HG02870 (cell line): ENCODE results near the gene CALN1.
"Not testable (repeated sequence)": the region's sequence is repeated elsewhere in the genome, so short reads cannot be mapped to it uniquely, and the experiment has no call there.

Experiments
- ATAC-seq: cut with Tn5 transposase; IDR thresholded peaks from one replicate; pipeline ENCODE4 v1.9.1; 2021; ENCODE audit warnings: mild to moderate bottlenecking, moderate library complexity; ENCODE audit not compliant: unreplicated experiment

Gene CALN1

GRCh38 chr7:71769326-71769725, 642.8 kb downstream of the CALN1 start:
- no peak for ATAC-seq

DNA sequence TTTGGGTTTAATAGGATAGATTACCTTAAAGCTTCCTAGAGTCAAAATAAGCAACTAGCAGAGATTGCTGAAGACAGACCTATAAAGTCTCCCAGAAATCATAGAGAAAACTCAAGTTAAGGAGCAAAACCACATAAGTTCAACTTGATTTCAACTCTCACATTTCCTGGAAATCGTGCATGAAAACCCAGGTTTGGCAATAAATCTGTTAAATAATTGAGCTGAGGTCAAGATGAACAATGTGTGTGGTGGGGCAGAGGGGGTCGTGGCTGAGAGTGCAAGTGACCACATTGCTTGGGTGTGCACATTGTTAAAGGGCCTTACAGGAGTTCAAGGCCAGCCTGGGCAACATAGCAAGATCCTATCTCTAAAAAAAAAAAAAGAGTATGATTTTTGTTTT, 643.7 kb downstream of the CALN1 start:
- ATAC-seq, result no peak

- ATAC-seq, result no peak
Observed at GRCh38 chr7:71766016-71766415, 646.1 kb downstream of the CALN1 start.

DNA sequence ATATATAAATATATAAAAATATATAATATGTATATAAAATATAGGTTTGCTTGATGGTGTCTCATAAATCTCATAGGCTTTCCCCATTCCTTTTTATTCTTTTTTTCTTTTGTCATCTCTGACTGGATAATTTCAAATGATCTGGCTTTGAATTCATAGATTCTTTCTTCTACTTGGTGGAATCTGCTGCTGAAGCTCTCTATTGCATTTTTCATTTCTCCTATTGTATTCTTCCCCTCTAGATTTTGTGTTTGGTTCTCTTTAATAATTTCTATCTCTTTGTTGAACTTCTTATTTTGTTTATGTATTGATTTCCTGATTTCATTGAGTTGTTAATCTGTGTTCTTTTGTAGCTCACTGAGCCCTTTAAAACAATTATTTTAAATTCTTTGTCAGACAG, 650.8 kb downstream of the CALN1 start:
- no peak for ATAC-seq

DNA sequence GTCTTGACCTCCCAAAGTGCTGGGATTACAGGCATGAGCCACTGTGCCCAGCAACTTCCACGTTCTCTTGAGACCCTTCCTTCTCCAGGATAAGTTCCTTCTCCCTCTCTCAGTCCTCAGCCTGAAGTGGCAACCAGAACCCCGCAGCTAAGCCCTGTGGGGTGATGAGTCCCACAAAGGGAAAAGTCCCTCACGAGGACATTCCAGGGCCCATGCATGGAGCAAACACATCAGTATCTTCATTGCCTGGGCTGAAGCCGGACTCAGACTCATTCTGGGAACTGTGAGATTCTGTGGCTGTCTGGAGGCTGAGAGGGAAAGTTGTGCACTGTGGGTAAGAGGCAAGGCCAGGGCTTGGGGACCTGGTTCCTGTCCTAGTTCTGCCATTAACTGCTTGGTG, 657.3 kb downstream of the CALN1 start:
- ATAC-seq, result no peak

GRCh38 chr7:71753956-71754664, 658.0 kb downstream of the CALN1 start:
- ATAC-seq, result no peak

DNA sequence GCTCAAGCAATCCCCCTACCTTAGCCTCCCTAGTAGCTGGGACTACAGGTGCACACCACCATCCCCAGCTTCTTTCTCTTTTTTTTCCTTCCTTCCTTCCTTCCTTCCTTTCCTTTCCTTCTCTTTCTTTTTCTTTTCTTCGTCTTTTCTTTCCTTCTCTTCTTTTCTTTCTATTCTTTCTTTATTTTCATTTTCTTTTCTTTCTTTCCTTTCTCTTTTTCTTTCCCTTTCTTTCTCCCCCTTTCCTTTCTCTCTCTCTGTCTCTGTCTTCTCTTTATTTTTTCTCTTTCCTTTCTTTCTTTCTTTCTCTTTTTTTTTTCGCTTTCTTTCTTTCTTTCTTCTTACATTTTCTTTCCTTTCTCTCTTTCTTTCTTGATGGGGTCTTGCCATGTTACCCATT, 658.9 kb downstream of the CALN1 start:
- no peak for ATAC-seq

DNA sequence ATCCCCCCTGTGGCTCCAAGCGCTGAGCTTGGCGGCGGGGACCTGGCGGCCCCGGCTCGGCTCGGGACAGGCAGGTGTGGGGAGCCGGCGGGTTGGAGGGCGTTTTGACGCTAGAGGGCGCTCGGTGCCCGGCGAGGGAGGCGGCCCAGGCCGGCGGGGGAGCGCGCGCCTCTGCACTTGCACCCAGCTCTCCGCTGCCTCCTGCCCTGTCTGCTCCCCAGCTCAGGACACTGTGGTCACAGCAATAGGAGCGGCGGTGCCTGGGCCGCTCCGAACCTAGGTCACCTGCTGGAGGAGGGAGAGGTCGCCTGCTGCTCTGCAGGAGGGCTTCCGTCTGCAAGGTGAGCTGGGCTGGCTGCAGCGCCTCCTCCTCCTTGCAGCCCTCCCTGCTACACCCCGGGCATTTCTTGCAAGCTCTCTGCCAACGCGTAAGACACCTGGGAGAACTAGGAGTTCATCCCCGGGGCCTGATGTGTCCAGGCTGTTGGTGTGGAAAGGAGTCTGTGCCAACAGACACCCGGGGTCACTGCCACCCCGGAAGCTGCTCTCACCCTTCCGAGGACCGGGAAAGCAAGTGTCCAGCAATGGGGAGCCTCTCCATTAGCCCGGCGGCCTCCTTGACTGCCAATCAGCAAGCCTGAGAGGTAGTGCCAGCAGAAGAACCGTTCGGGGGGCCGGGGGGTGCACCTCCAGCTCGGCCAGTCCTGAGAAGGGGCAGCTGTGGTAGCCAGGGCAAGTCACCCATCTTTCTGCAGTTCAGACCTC, 659.8 kb downstream of the CALN1 start:
- no peak for ATAC-seq

- ATAC-seq, result no peak
Observed at GRCh38 chr7:71750290-71750689, 661.8 kb downstream of the CALN1 start.

- ATAC-seq, result no peak
Observed at GRCh38 chr7:71746006-71746405, 666.1 kb downstream of the CALN1 start.

GRCh38 chr7:71740174-71740560, 672.0 kb downstream of the CALN1 start:
- ATAC-seq, result no peak

DNA sequence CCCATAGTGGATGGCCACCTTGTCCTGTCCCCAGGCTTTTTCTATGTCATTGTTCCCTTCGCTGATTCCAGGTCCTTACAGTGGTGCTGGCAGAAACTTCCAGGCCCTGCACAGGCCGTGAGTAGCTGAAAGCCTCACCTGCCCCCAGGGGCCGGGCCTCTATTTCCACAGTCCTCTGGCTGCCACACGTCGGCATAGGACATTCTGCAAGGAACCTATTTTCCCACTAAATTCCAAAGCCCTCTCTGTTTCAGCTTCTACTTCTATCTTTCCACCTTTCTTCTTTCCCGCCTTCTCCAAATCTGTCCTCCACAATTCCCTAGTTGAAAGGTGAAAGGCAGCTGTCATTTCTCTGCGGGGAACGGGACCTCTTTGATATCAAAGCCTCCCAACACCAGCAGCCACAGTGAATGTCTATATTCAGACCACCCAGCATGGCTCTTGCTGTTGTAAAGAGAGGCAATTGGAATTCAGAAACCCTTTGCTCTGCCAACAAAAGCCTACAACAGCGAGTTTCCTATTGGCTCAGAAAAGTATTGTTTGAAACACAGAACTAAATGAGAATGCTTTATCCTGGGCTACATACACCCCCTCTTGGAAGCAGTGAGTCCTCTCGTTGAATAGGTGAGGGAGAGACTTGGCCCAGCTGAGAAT, 672.5 kb downstream of the CALN1 start:
- no peak for ATAC-seq

- ATAC-seq, result not testable (repeated sequence)
Observed at GRCh38 chr7:71737931-71738540, 674.1 kb downstream of the CALN1 start.

DNA sequence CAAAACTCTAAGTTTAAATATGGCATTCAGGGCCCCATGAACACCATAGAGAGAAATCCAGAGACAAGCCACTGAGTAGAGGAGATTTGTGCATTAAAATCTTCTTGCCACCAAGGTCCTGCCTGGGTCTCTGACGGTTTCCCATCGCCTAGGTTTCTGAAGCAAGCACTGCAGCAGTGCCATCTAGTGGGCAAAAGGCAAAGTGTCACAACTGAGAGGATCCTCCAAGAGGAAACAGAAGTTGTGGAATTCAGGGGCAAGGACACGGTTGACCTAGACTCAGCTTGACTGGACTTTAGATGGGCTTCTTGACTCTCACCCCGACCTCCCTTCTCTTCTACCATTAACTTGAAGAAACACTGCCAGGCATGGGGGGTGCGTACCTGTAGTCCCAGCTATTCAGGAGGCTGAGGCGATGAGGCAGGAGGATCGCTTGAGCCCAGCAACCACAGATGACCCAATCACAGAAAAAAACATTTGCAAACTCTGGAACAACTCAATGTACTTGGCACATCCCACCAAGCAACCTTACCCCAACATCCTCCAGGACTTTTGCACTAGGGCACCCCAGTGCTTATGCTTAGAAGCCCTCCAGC, 676.1 kb downstream of the CALN1 start:
- peak; percentile 62 for ATAC-seq

DNA sequence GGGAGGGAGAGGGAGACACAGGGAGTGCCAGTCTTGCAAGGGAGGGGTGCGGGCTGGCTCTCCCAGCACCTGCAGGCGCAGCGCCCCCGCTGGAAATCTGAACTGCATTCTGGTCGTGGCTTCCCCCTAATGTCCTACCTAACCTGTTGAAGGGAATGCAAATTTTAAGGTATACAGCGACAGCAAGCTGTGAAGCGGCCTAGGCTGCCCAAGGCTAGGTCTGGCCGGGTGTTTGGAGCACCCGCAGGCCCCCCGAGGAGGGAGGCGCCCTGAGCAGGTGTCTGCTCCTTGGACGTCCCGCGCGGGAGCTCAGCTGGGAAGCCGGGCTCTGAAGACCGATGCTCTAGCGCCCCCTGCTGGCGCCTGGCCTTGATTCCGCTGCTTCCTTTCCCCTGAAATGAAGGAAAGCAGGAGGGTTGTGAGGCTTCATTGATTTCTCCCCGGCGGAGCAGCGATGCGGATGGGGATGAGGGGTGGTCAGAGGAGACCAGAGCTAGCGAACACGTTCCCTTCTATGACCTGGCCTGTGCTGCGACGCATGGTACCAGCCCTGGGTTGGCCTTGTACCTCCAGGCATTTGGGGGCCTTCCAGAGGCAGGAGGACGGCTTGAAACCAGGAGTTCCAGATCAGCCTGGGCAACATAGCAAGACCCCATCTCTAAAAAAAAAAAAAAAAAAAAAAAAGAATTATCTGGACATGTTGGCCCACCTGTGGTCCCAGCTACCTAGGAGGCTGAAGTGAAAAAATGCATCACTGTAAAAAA, 678.8 kb downstream of the CALN1 start:
- no peak for ATAC-seq

GRCh38 chr7:71731740-71732139, 680.4 kb downstream of the CALN1 start:
- no peak for ATAC-seq
